Suprapubic skin (tissue), 4 donors: ENCODE results near the gene ZBTB20.

Experiments
- POLR2A ChIP-seq, 2 donors: fragments of 450-650 bp; IDR thresholded peaks; one replicate each; pipeline ENCODE4 v1.6.1; 2017; ENCODE audit warnings: antibody characterized with exemption in 2 of 2, mild to moderate bottlenecking in 2 of 2, moderate library complexity in 2 of 2
- POLR2AphosphoS5 ChIP-seq, 3 donors: sonication (generic); formaldehyde crosslinking; IDR thresholded peaks; one replicate each; pipeline ENCODE4 v1.6.1; 2017; ENCODE audit warnings: antibody characterized with exemption in 3 of 3

DNA sequence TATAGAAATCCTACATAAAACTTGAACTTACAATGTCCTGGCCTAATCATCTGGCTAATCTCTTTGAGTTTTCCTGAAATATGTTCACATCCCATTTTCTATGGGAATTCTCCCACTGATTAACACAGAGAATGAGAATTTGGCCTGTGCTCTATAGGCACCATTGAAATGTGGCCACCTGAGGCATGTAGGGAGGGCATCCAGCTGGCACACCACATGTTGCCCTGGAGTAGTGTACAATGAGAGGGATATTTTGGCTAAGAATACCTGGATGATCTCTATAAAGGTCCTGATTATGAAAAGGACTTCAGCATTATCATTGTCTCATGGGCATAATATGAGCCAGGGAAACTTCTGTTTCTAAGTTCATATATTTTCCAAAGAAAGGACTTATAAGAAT lies 324.0 kb downstream of the ZBTB20 start:
- TF ChIP-seq POLR2AphosphoS5 (IDR thresholded peaks at IDR 0.05), result no peak
- no peak for TF ChIP-seq POLR2A (IDR thresholded peaks at IDR 0.05)
